Amniotic stem cell (primary cell): ENCODE data around the gene CALM1.

Experiments used
- DNase-seq: peaks from one replicate; lab custom pipeline; 2025; lab: John Stamatoyannopoulos, UW

Gene CALM1

GRCh38 chr14:90409209-90409730 is 12.4 kb downstream of the CALM1 start:
- peak; percentile 85 for DNase-seq

GRCh38 chr14:90412058-90412457 is 15.2 kb downstream of the CALM1 start:
- DNase-seq: no peak

GRCh38 chr14:90416720-90417119 is 19.9 kb downstream of the CALM1 start:
- no peak for DNase-seq

DNA sequence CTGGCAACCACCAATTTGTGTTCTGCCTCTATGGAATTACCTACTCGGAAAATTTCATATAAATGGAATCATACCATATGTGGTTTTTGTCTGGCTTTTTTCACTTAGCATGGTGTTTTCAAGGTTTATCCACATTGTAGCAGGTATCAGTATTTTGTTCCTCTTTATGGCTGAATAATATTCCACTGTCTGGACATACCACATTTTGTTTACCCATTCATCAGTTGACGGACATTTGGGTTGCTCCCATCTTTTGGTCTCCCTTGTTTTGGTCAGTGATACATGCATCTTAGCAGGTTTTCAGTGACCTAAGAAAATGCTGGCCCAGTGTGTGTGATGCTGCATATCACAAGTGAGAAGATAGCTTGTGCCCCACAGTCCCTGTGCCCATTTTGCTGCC is 21.2 kb downstream of the CALM1 start:
- DNase-seq: no peak

- DNase-seq: peak; percentile 81
Observed at GRCh38 chr14:90419200-90419599, 22.4 kb downstream of the CALM1 start.

DNA sequence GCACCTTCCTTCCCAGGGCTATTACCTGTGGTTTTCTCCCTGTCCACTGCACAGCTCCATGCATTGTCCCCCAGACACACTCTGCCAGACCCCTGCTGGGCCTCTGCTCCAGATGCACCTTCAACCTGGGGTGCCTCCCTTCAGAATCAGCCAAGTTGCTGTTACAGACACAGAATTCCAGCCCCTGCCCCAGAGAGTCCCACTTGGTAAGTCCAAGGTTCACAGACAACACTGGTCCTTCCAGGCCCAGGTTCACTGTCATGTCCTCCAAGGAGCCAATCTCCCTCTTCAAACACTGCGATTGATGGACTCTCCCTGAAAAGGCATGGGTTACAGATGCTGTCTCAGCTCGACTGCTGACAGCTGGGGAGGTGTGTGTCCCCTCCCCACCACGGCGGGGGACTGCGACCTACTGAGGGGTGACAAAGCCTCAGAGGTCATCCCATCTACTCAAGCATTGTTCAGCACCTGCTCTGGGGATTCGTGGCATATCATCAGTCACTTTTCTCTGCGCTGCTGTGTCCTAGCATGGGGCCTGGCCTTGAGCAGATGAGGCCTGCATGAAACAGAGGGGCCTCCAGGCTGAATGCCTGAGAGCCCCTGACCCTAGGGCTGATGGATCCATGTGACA is 24.3 kb downstream of the CALM1 start:
- no peak for DNase-seq

DNA sequence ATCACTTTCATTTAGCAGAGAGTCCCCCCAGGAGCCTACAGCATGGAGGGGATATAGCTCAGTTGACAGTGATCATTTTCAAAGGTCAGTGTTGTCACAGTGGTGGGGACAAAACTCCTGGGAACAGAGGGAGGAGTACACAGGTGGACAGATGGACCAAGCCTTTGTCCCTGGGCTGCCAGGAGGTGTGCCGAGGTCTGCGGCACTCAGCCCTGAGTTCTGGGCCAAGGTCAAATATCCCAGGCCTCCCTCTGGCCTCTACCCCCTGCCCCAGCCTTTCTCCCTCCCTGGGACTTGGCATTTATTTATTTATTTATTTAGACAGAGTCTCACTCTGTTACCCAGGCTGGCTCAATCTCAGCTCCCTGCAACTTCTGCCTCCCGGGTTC is 24.8 kb downstream of the CALM1 start:
- DNase-seq: no peak

GRCh38 chr14:90423166-90423565 is 26.3 kb downstream of the CALM1 start:
- DNase-seq: no peak

GRCh38 chr14:90424075-90424474 is 27.2 kb downstream of the CALM1 start:
- DNase-seq: no peak

DNA sequence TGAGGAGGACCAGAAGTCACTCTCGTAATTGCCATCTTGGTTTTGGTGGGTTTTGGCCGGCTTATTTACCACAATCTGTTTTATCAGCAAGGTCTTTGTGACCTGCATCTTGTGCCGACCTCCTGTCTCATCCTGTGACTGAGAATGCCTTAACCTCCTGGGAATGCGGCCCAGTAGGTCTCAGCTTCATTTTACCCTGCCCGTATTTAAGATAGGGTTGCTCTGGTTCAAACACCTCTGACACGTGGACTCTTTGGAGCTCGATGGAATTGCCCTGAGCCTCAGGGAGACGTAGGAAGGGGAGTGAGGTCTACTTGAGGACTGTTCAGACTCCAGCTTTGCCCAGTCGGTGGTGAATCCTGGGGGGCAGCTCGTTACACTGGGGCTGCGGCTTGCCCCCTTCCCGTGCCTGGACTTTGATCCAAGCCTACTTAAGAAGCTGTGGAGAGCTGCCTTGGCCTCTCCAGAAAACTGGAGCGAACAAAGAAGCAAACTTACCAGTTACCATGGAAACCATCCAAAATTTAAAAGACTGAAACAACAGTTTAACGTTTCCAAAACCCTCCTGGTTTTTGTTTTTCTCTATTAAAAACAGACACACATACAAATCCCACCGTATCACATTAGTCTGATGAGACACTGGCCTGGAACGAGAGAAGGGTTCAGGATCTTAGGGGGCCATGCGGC is 28.0 kb downstream of the CALM1 start:
- no peak for DNase-seq

DNA sequence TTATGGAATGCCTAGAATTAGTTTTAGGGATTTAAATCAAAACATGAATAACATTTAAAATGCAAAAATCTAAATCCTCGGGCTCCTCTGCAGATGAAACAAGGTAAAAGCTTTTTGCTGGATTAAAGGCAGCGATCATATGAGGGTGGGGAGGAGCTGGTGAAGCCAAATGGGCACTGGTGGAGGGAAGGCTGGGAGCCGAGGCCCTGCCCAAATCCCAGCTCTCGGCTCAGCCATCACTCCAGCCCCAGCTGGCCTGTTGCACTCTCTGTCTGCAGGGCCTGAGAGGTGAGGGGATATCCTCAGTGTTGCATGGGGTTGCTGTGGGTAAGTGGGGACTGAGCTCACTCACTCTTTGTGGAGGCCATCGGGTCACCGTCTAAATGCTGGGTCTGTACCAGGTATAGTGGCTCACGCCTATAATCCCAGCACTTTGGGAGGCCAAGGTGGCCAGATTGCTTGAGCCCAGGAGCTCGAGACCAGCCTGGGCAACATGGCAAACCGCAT is 28.6 kb downstream of the CALM1 start:
- no peak for DNase-seq

DNA sequence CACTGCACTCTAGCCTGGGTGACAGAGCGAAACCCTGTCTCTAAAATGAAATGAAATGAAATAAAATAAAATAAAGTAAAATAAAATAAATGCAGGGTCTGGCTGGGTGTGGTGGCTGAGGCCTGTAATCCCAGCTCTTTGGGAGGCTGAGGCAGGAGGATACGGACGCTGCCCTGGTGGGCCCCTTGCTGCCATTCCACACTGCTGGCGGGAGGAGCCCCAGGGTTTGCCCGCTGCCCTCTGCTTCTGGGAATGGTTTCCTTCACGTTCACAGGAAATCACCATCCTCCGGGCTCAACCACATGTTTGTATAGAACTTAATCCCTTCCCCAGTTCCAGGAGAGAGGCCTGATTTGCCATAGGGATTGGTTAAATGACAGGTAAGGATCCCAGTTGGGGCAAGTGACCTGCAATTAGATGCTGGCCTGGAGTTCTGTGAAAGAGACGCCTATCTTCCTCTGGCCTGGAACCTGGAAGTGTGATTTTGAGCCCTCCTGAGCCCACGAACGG is 29.3 kb downstream of the CALM1 start:
- no peak for DNase-seq

GRCh38 chr14:90426663-90427062 is 29.8 kb downstream of the CALM1 start:
- no peak for DNase-seq

DNA sequence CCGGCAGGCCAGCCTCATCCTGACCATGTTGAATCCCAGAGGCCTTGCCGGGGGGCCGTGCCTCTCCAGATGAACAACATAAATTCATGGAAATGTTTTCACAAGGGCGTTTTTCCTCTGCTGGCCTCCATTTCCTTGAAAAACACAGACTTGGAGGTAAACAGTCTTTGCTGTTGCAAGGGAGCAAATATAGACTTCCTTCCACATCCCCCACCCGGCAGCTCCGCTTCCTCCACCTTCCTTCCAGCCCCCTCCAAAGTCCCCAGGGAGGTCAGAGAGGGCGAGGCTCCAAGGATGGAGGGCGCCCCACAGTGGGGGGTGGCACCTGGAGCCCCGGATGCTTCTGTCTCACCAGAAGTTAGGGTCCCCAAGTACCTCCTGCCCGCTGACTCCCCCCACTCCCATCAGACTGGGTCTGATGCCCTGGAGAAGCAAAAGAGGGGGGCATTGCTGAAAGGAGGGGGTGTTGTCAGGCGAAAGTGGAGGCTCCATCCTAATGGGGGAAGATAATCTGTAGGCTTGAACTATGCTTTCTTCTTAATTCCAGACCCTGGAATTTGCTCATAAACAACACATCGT is 31.1 kb downstream of the CALM1 start:
- no peak for DNase-seq

- no peak for DNase-seq
Observed at GRCh38 chr14:90428676-90429075, 31.8 kb downstream of the CALM1 start.

GRCh38 chr14:90429236-90429635 is 32.4 kb downstream of the CALM1 start:
- no peak for DNase-seq

GRCh38 chr14:90429754-90430153 is 32.9 kb downstream of the CALM1 start:
- DNase-seq: no peak

- no peak for DNase-seq
Observed at GRCh38 chr14:90434370-90435020, 37.7 kb downstream of the CALM1 start.

DNA sequence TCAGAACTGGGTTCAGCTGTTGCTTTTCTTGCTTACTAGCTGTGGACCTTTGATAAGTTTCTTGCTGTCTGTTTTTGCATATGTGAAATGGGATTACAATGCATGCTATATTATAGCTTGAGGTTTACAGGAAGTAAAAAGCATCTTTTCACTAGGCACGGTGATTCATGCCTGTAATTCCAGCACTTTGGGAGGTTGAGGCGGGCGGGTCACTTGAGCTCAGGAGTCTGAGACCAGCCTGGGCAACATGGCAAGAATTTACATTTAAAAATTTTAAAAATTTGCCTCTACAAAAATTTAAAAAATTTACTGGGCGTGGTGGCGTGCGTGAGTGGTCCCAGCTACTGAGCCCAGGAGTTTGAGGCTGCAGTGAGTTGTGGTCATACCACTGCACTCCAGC is 42.0 kb downstream of the CALM1 start:
- DNase-seq: no peak

DNA sequence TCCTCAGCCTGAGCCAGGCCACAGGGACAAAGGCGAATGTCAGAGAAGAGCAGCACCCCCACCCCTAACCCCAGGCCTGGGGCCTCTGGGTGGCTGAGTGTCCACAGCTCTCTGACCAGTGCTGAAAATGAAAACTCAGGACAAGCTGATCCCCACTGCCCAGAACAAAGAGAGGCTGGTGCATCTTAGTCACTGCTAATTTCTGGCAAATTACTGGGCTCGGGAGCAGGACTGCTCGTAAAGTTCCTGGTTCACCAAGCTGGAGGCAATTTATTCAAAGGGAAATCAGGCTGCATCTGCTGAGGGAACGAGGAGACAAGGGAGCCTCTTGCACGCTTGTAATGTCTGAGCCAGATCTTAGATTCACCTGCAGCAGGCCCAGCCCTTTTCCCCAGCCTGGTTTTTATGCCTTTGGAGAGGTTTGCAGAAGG is 43.2 kb downstream of the CALM1 start:
- no peak for DNase-seq

- no peak for DNase-seq
Observed at GRCh38 chr14:90440592-90440991, 43.8 kb downstream of the CALM1 start.

GRCh38 chr14:90442388-90442787 is 45.6 kb downstream of the CALM1 start:
- DNase-seq: no peak
